HG03520 (cell line): ENCODE results near the gene BHLHA15.

Source experiments
- ATAC-seq: cut with Tn5 transposase; IDR thresholded peaks from one replicate; pipeline ENCODE4 v1.9.1; 2021; ENCODE audit warnings: mild to moderate bottlenecking, moderate library complexity; ENCODE audit not compliant: unreplicated experiment

The BHLHA15 gene

GRCh38 chr7:98206451-98207330 lies 4.5 kb upstream of the BHLHA15 start:
- ATAC-seq: no peak

- ATAC-seq: no peak
These were observed 1.9 kb upstream of the BHLHA15 start for GRCh38 chr7:98209166-98209920.

- ATAC-seq: no peak
These were observed 572 bp upstream of the BHLHA15 start for GRCh38 chr7:98210513-98211220.

- no peak for ATAC-seq
These were observed 665 bp downstream of the BHLHA15 start for GRCh38 chr7:98211676-98212531.

- no peak for ATAC-seq
These were observed 1.3 kb downstream of the BHLHA15 start for GRCh38 chr7:98212532-98213041.

GRCh38 chr7:98213296-98213887 lies 2.2 kb downstream of the BHLHA15 start:
- no peak for ATAC-seq

GRCh38 chr7:98213888-98214810 lies 2.9 kb downstream of the BHLHA15 start:
- no peak for ATAC-seq

GRCh38 chr7:98214811-98215321 lies 3.6 kb downstream of the BHLHA15 start:
- no peak for ATAC-seq

- no peak for ATAC-seq
These were observed 4.6 kb downstream of the BHLHA15 start for GRCh38 chr7:98215561-98216495.

- no peak for ATAC-seq
These were observed 5.8 kb downstream of the BHLHA15 start for GRCh38 chr7:98216941-98217622.

GRCh38 chr7:98217623-98218582 lies 6.7 kb downstream of the BHLHA15 start:
- ATAC-seq: no peak

GRCh38 chr7:98219382-98219781 lies 8.1 kb downstream of the BHLHA15 start:
- ATAC-seq: peak; percentile 39

- no peak for ATAC-seq
These were observed 10.6 kb downstream of the BHLHA15 start for GRCh38 chr7:98221611-98222532.

GRCh38 chr7:98222533-98223195 lies 11.4 kb downstream of the BHLHA15 start:
- ATAC-seq: no peak
